Measurements from ENCODE around the gene CDO1.

- TF ChIP-seq CTCF (IDR thresholded peaks at IDR 0.05) (no peak), POLR2AphosphoS5 (IDR thresholded peaks at IDR 0.05) (no peak), POLR2A (IDR thresholded peaks at IDR 0.05; ENCODE audit: low read depth) (no peak)
Observed at GRCh38 chr5:115857626-115858349, 41.3 kb upstream of the CDO1 start.

Data from esophagus muscularis mucosa (tissue), 3 donors.